IPS-20b (cell line): Measurements from ENCODE around the gene CDH9.

Source experiments
- H3K27ac ChIP-seq: one replicate; pipeline ENCODE4 v1.5.1; 2013; ENCODE audit warnings: low read length
- H3K27me3 ChIP-seq: 2 replicates; pipeline ENCODE4 v1.6.1; 2013; ENCODE audit warnings: mild to moderate bottlenecking, low read length, inconsistent platforms; ENCODE audit not compliant: insufficient read depth
- H3K36me3 ChIP-seq: 2 replicates; pipeline ENCODE4 v1.6.1; 2013; ENCODE audit warnings: low read depth, mild to moderate bottlenecking, inconsistent platforms, low read length, moderate library complexity; ENCODE audit not compliant: insufficient read depth
- H3K4me1 ChIP-seq: 2 replicates; pipeline ENCODE4 v1.6.1; 2013; ENCODE audit warnings: mild to moderate bottlenecking, control low read depth, inconsistent platforms, low read length, moderate library complexity; ENCODE audit not compliant: insufficient read depth
- H3K4me3 ChIP-seq: 2 replicates; pipeline ENCODE4 v1.5.1; 2013; ENCODE audit warnings: mild to moderate bottlenecking, low read length, inconsistent platforms
- H3K9ac ChIP-seq: 2 replicates; pipeline ENCODE4 v1.6.1; 2013; ENCODE audit warnings: low read depth, mild to moderate bottlenecking, inconsistent platforms, low read length, moderate library complexity
- H3K9me3 ChIP-seq: 2 replicates; pipeline ENCODE4 v1.6.1; 2013; ENCODE audit warnings: mild to moderate bottlenecking, low read depth, low read length, inconsistent platforms; ENCODE audit not compliant: insufficient read depth

CDH9 gene

GRCh38 chr5:27015758-27016157 is 22.6 kb downstream of the CDH9 start:
- no peaks in the 10 kb centered on the region for H3K9me3 ChIP-seq

GRCh38 chr5:27011274-27011673 is 27.1 kb downstream of the CDH9 start:
- no peaks in the 10 kb centered on the region for H3K9me3 ChIP-seq
- H3K4me3 ChIP-seq: no peak overlapping the region
- H3K36me3 ChIP-seq: no peaks in the 10 kb centered on the region
- no peaks in the 10 kb centered on the region for H3K27me3 ChIP-seq
- no peaks in the 10 kb centered on the region for H3K4me1 ChIP-seq
- no peak overlapping the region for H3K27ac ChIP-seq
- H3K9ac ChIP-seq: no peak overlapping the region

More at GRCh38 chr5:27015758-27016157, 22.6 kb downstream of the CDH9 start:
- Histone ChIP-seq H3K27ac (no peak overlapping the region), H3K4me3 (no peak overlapping the region), H3K36me3 (no peaks in the 10 kb centered on the region), H3K9ac (no peak overlapping the region), H3K4me1 (no peaks in the 10 kb centered on the region), H3K27me3 (no peaks in the 10 kb centered on the region)

GRCh38 chr5:27010646-27011045 is 27.7 kb downstream of the CDH9 start:
- H3K27me3 ChIP-seq: no peaks in the 10 kb centered on the region
- H3K9me3 ChIP-seq: no peaks in the 10 kb centered on the region
- H3K9ac ChIP-seq: no peak overlapping the region
- no peak overlapping the region for H3K4me3 ChIP-seq
- no peak overlapping the region for H3K27ac ChIP-seq
- no peaks in the 10 kb centered on the region for H3K36me3 ChIP-seq
- no peaks in the 10 kb centered on the region for H3K4me1 ChIP-seq

GRCh38 chr5:27009540-27009915 is 28.9 kb downstream of the CDH9 start:
- no peaks in the 10 kb centered on the region for H3K36me3 ChIP-seq
- no peak overlapping the region for H3K27ac ChIP-seq

GRCh38 chr5:27008604-27009539 is 29.5 kb downstream of the CDH9 start:
- H3K4me3 ChIP-seq: no peak overlapping the region
- H3K9me3 ChIP-seq: no peaks in the 10 kb centered on the region
- no peaks in the 10 kb centered on the region for H3K36me3 ChIP-seq
- H3K27me3 ChIP-seq: no peaks in the 10 kb centered on the region
- no peak overlapping the region for H3K9ac ChIP-seq
- H3K27ac ChIP-seq: no peak overlapping the region
- H3K4me1 ChIP-seq: no peaks in the 10 kb centered on the region

More at GRCh38 chr5:27009540-27009915, 28.9 kb downstream of the CDH9 start:
- Histone ChIP-seq H3K4me1 (no peaks in the 10 kb centered on the region), H3K4me3 (no peak overlapping the region), H3K9me3 (no peaks in the 10 kb centered on the region), H3K27me3 (no peaks in the 10 kb centered on the region), H3K9ac (no peak overlapping the region)

- Histone ChIP-seq H3K36me3 (no peaks in the 10 kb centered on the region), H3K27ac (no peak overlapping the region), H3K9me3 (no peaks in the 10 kb centered on the region), H3K4me3 (no peak overlapping the region), H3K27me3 (no peaks in the 10 kb centered on the region), H3K4me1 (no peaks in the 10 kb centered on the region), H3K9ac (no peak overlapping the region)
Measured at GRCh38 chr5:27007121-27007520, 31.3 kb downstream of the CDH9 start.

GRCh38 chr5:26986985-26987384 is 51.4 kb downstream of the CDH9 start:
- Histone ChIP-seq H3K27me3 (no peaks in the 10 kb centered on the region), H3K27ac (no peak overlapping the region), H3K9ac (no peak overlapping the region), H3K9me3 (no peaks in the 10 kb centered on the region), H3K4me1 (no peaks in the 10 kb centered on the region), H3K4me3 (no peak overlapping the region), H3K36me3 (no peaks in the 10 kb centered on the region)

- H3K9me3 ChIP-seq: no peaks in the 10 kb centered on the region
- no peaks in the 10 kb centered on the region for H3K4me1 ChIP-seq
- no peak overlapping the region for H3K4me3 ChIP-seq
- no peaks in the 10 kb centered on the region for H3K27me3 ChIP-seq
- H3K9ac ChIP-seq: no peak overlapping the region
- H3K36me3 ChIP-seq: no peaks in the 10 kb centered on the region
- H3K27ac ChIP-seq: no peak overlapping the region
Measured at GRCh38 chr5:26981750-26982149, 56.6 kb downstream of the CDH9 start.

- Histone ChIP-seq H3K4me3 (no peak overlapping the region), H3K27me3 (no peaks in the 10 kb centered on the region), H3K4me1 (no peaks in the 10 kb centered on the region), H3K36me3 (no peaks in the 10 kb centered on the region), H3K9me3 (peaks cover 4% of the 10 kb centered on the region; the same call in 1 of the 2 replicates), H3K27ac (no peak overlapping the region), H3K9ac (no peak overlapping the region)
Measured at GRCh38 chr5:26959290-26959689, 79.1 kb downstream of the CDH9 start.

- H3K4me3 ChIP-seq: no peak overlapping the region
- H3K36me3 ChIP-seq: no peaks in the 10 kb centered on the region
- peaks cover 4% of the 10 kb centered on the region; the same call in 1 of the 2 replicates for H3K9me3 ChIP-seq
- no peaks in the 10 kb centered on the region for H3K4me1 ChIP-seq
- no peak overlapping the region for H3K27ac ChIP-seq
- no peaks in the 10 kb centered on the region for H3K27me3 ChIP-seq
- H3K9ac ChIP-seq: no peak overlapping the region
Measured at GRCh38 chr5:26955161-26955560, 83.2 kb downstream of the CDH9 start.

GRCh38 chr5:26948921-26949320 is 89.5 kb downstream of the CDH9 start:
- H3K27me3 ChIP-seq: no peaks in the 10 kb centered on the region
- H3K4me3 ChIP-seq: no peak overlapping the region
- no peaks in the 10 kb centered on the region for H3K36me3 ChIP-seq
- no peaks in the 10 kb centered on the region for H3K9me3 ChIP-seq
- H3K27ac ChIP-seq: no peak overlapping the region
- no peaks in the 10 kb centered on the region for H3K4me1 ChIP-seq
- no peak overlapping the region for H3K9ac ChIP-seq

GRCh38 chr5:26945901-26946300 is 92.5 kb downstream of the CDH9 start:
- no peaks in the 10 kb centered on the region for H3K9me3 ChIP-seq
- no peaks in the 10 kb centered on the region for H3K36me3 ChIP-seq
- no peaks in the 10 kb centered on the region for H3K4me1 ChIP-seq
- no peak overlapping the region for H3K4me3 ChIP-seq
- H3K27me3 ChIP-seq: no peaks in the 10 kb centered on the region
- no peak overlapping the region for H3K9ac ChIP-seq
- H3K27ac ChIP-seq: no peak overlapping the region
